ENCODE data around the gene MUC16.
"Not testable (repeated sequence)": the region's sequence is repeated elsewhere in the genome, so short reads cannot be mapped to it uniquely, and the experiment has no call there.

MUC16 gene

GRCh38 chr19:9009935-9010651 is at the start of gene MUC16:
MUC16 (minus strand) TSS chr19:9010409.
- DNase-seq = no peak

- no peak for DNase-seq
Measured at GRCh38 chr19:9058905-9059667, 48.9 kb upstream of the MUC16 start.

DNA sequence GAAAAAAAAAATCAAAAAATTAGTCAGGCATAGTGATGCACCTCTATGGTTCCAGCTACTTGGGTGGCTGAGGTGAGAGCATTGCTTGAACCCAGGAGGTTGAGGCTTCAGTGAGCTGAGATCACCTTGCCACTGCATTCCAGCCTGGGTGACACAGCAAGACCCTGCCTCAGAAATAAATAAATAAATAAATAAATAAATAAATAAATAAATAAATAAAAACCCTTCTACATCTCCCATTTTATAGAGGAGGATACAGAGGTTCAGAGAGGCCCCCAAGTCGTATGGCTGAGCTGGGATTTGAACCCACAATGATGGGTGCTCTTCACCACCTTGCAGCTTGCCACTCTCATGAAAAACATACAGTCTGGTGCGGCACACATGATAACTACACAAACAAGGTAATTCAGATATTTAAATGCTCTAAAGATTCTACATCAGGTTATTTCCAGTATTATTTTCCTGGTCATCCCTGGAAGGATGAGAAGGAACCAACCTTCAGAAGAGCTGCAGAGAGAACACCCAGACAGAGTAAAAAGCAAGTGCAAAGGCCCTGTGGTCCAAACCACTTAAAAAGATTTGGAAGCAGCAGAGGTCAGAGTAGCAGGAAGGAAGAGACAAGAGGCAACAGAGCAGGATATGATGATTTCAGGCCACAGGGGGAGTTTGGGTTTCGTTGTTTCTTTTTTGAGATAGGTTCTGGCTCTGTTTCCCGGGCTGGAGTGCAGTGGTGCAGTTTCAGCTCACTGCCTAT is 47.5 kb upstream of the MUC16 start:
- DNase-seq = no peak

DNA sequence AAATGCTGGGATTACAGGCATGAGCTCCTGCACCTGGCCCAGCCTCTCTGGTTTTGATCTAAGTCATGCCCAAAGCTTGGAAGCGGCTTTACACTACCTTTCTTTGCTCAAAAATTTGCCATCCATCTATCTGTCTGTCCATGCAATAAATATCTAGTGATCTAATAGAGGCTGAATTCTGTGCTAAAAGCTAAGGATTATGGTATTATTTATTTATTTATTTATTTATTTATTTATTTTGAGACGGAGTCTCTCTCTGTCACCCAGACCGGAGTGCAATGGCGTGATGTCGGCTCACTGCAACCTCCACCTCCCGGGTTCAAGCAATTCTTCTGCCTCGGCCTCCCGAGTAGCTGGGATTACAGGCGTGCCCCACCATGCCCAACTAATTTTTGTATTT is 45.9 kb upstream of the MUC16 start:
- DNase-seq = not testable (repeated sequence)

GRCh38 chr19:9054765-9055164 is 44.6 kb upstream of the MUC16 start:
- DNase-seq = no peak

DNA sequence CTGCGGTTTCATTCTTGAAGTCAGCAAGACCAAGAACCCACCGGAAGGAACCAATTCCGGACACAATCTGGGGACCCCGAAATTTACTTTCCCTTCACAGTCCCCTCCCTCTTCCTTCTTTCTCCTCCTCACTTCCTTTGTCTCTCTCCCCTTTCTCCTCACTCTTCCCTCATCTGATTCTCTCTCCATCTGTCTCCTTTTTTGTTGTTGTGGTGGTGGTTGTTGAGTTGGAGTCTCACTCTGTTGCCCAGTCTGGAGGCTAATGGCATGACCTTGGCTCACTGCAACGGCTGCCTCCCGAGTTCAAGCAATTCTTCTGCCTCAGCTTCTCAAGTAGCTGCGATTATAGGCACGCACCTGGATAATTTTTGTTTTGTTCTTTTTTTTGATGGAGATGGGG is 44.0 kb upstream of the MUC16 start:
- DNase-seq = no peak

GRCh38 chr19:9053674-9054073 is 43.5 kb upstream of the MUC16 start:
- DNase-seq = not testable (repeated sequence)

- no peak for DNase-seq
Measured at GRCh38 chr19:9052894-9053293, 42.7 kb upstream of the MUC16 start.

GRCh38 chr19:9046694-9047093 is 36.5 kb upstream of the MUC16 start:
- no peak for DNase-seq

DNA sequence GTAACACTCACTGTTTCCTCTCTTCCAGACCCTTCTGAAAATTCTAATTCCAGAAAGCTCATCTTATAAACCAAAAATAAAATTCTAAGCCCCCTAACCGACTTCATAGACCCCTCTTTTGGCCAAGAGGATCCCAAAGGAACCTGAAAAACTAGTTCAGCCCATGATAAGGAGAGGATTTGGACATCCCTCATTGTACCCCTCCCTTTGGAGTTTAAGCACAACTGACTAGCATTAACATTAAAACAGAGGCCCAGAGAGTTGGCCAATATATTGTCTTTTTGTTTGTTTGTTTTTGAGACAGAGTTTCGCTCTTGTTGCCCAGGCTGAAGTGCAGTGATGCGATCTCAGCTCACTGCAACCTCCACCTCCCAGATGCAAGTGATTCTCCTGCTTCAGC is 34.2 kb upstream of the MUC16 start:
- DNase-seq = no peak

- no peak for DNase-seq
Measured at GRCh38 chr19:9043524-9043923, 33.3 kb upstream of the MUC16 start.

- no peak for DNase-seq
Measured at GRCh38 chr19:9041023-9041422, 30.8 kb upstream of the MUC16 start.

- no peak for DNase-seq
Measured at GRCh38 chr19:9040131-9040530, 29.9 kb upstream of the MUC16 start.

- no peak for DNase-seq
Measured at GRCh38 chr19:9039728-9040127, 29.5 kb upstream of the MUC16 start.

DNA sequence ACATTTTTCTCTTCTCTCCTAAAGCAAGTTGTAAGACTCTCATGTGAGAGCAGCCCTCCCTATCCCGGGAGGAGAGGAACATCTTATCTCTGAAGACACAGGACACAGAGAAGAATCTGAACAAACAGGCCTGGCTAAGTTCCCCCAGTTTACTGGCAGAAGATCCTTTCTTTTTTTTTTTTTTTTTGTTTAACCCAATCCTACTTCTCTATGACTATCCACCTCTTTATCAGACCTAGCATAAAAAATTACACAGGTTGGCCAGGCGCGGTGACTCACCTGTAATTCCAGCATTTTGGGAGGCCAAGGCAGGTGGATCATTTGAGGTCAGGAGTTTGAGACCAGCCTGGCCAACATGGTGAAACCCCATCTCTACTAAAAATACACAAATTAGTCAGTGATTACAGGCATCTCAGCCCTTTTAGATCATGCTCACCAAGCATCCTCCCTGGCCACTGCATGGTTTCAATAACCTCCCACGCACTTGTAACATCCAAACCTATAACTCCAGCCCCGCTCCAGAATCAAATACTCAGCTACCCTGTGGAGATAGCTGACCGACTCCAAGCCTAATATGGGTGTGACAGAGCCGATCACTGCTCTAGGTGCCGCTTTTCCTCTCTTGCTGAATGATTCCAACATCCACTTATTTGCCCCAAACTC is 27.3 kb upstream of the MUC16 start:
- DNase-seq = no peak

DNA sequence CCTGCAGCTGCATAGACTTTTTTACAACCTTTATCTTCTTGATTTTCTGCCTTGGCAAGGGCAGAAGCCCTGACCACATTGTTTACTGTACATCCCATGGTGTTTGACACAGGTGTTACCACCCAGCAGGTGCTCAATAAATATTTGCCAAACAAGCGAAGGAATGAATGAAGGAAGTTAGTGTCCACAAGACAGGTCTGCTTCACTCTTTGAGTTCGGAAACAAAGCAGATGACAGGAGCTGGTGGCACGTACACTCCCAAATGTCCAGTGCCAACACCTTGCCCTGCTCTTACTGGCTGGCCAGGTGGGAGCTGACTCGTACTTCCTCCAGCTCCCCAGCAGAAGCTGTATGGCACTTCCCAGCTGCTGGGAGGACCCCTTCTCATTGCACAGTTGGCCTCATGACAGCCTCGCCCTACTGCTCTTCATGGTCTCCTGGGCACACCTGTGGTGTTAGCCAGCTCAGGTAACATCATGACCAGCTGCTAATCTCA is 22.0 kb upstream of the MUC16 start:
- no peak for DNase-seq

- DNase-seq = no peak
Measured at GRCh38 chr19:9018163-9018875, 8.1 kb upstream of the MUC16 start.

GRCh38 chr19:9014803-9015202 is 4.6 kb upstream of the MUC16 start:
- no peak for DNase-seq

DNA sequence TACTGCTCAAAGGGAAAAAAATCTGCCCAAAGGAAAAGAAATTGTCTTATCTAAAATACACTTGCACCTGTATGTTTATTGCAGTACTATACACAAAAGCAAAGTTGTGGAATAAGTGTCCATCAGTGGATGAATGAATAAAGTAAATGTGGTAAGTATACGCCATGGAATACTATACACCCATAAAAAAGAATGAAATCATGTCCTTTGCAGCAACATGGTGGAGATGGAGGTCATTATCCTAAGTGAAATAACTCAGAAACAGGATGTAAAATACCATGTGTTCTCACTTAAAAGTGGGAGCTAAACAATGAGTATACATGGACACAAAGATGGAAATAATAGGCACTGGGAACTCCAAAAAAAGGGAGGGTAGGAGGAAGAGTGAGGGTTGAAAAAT is 3.8 kb upstream of the MUC16 start:
- DNase-seq = no peak

- no peak for DNase-seq
Measured at GRCh38 chr19:9011875-9012274, 1.7 kb upstream of the MUC16 start.

DNA sequence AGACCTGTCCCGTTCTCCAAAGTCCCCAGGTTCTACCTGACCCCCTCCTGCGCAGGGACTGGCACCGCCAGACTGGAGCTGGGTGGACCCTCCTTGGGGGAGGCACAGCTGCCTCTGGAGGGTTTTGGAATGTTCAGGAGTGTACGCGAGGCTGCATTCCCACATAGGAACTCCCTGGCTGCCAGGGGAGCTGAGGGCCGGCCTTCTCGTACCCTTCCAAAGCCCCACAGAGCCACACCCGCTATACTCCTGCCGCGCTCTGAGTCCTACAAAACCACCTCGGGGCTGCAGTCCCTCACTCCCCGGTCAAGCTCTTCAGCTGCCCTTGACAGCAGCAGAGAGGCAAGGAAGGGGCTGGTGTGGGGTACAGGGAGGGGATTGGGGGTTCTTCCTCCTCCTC is 484 bp upstream of the MUC16 start:
- DNase-seq = no peak

DNA sequence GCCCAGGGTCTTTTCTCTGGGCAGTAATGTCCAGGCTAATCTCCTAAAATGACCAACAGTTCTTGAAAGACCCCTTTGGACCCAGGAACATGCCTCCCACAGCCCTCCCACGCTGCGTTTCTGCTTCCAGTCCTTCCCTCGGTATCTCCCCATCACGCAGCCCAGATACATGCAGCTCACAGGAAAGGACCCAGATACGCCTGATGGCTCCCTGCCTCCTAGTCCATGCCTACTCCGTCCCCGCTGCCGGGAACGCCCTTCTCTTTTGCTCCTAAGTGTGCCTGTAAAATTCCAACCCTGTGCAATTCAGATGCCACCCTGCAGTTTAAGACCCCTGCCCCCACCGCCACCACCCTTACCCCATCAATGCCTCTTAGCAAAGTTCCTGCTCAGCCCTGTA is 778 bp downstream of the MUC16 start:
- no peak for DNase-seq
